22Rv1 (cell line): ENCODE measurements around the gene SMC3.

Experiments used
- ZFX ChIP-seq: fragments of 450-650 bp; IDR thresholded peaks from 2 replicates; pipeline ENCODE4 v1.6.1; 2017; ENCODE audit warnings: antibody characterized with exemption, borderline replicate concordance
- TF ChIP-seq, protein P1 (sequence below): fragments of 450-650 bp; IDR thresholded peaks from 2 replicates; pipeline ENCODE4 v1.5.1; 2017; ENCODE audit warnings: mild to moderate bottlenecking

DNA sequence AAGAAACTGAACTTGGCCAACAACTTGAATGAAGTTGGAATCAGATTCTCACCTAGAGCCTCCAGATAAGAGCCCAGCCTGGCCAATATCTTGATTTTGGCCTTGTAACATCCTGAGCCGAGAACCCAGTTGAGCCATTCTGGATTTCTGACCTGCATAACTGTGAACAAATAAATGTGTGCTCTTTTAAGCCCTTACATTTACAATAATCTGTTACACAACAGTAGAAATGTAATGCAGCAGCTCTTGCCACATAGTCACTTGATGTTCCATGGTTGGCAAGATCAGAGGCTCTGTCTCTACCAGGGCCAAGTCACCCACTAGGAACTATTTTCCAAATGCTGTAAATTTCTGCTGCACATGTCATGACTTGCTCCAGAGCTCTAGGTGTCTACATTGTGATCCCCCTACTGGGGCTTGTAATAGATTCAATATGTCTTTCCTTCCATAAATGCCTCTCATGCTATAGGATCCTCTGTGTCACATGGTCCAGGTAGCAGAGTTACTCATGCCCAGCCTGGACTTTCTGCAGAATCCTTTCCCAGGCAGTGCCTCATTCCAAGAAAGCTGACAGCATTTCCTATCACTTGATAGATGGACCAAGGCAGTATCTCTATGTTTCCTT is 65.2 kb downstream of the SMC3 start:
- TF ChIP-seq, protein P1, sequence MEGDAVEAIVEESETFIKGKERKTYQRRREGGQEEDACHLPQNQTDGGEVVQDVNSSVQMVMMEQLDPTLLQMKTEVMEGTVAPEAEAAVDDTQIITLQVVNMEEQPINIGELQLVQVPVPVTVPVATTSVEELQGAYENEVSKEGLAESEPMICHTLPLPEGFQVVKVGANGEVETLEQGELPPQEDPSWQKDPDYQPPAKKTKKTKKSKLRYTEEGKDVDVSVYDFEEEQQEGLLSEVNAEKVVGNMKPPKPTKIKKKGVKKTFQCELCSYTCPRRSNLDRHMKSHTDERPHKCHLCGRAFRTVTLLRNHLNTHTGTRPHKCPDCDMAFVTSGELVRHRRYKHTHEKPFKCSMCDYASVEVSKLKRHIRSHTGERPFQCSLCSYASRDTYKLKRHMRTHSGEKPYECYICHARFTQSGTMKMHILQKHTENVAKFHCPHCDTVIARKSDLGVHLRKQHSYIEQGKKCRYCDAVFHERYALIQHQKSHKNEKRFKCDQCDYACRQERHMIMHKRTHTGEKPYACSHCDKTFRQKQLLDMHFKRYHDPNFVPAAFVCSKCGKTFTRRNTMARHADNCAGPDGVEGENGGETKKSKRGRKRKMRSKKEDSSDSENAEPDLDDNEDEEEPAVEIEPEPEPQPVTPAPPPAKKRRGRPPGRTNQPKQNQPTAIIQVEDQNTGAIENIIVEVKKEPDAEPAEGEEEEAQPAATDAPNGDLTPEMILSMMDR: no peak
- TF ChIP-seq ZFX: no peak
